PC-9 (cell line): ENCODE results near the gene SLC25A45.

Experiments
- CTCF ChIP-seq: fragments of 200-600 bp; sonication (generic); conservative IDR thresholded peaks from 2 replicates; pipeline ENCODE4 v1.6.1; 2017; ENCODE audit warnings: mixed run types, antibody characterized with exemption, mild to moderate bottlenecking, moderate library complexity
- EZH2 ChIP-seq: fragments of 200-600 bp; sonication (generic); IDR thresholded peaks from 2 replicates; pipeline ENCODE4 v1.8.0; 2017; ENCODE audit warnings: antibody characterized with exemption, low read depth

DNA sequence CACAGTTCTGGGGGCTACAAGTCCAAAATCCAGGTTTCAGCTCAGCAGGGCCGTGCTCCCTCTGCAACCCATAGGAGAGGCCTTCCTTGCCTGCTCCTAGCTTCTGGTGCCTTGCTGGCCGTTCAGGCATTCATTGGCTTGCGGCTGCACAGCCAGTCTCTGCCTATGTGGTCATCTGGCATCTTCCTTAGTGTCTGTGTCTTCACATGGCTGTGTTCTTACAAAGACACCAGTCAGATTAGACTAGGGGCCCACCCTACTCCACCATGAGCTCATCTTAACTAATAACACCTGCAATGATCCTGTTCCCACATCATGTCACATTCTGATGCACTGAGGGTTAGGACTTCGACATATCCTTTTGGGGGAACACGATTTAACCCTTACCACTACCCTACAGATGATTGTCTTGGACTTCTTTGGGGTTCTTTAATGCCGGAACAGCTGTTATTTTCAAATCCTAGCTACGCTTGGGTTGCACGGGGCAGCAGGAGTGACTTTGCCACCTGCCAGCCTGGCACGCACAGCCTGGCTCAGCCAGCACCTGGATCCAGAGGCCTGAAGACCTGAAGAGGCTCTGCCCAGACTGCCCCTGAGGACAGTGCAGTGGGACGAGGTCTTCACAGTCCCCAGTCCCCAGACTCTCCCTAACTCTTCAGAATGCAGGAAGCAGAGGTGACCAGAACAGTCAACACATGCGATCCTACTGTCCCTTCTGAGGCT lies 32.5 kb upstream of the SLC25A45 start:
- TF ChIP-seq CTCF (no peak), EZH2 (no peak)
